A549 (cell line): ENCODE data around the gene GNG7. TPM values are rescaled to one million over a fixed set of nuclear protein-coding genes. Genes with fewer than 3 reads are reported as not detected.

Experiments
- ATAC-seq, 2 experiments: fragments of 200-7000 bp in 1 of 2; fragments of >200 bp in 1 of 2; cut with Nextera tagmentation in 1 of 2; cut with Tn5 transposase in 1 of 2; 3 replicates each; pipeline versions ENCODE4 v1.8.0 to v1.9.1; 2018 to 2020; ENCODE audit warnings: mild to moderate bottlenecking in 1 of 2, moderate library complexity in 1 of 2
- CTCF ChIA-PET: fragments of 300-600 bp; sonication (Branson Sonifier 250); formaldehyde crosslinking; extraction: SDS; loops from one replicate; lab custom pipeline; 2021; ENCODE audit warnings: antibody characterized with exemption, inconsistent platforms; lab: Yijun Ruan, JAX
- POLR2A ChIA-PET: fragments of 350-600 bp; formaldehyde crosslinking; extraction: SDS; loops from one replicate; lab custom pipeline; 2021; ENCODE audit warnings: antibody characterized with exemption, inconsistent platforms; lab: Yijun Ruan, JAX
- DNase-seq, 2 experiments: peaks; one replicate each; pipeline versions ENCODE4 v3.0.0 to v3.0.0-alpha.2; 2011 to 2016; ENCODE audit warnings: low read depth in 1 of 2, low spot score in 1 of 2
- FAIRE-seq: peaks from 2 replicates; lab custom pipeline; 2011; peaks lifted over from hg19 to GRCh38; lab: Jason Lieb, UNC
- H3K27ac ChIP-seq, 2 experiments: fragments of >200 bp; sonication (Bioruptor Twin); formaldehyde crosslinking; 3 replicates each; pipeline ENCODE4 v1.5.1; 2016 to 2017
- H3K4me1 ChIP-seq: fragments of >200 bp; sonication (Bioruptor Twin); formaldehyde crosslinking; 3 replicates; pipeline ENCODE4 v1.6.1; 2016
- H3K4me2 ChIP-seq: fragments of >200 bp; sonication (Bioruptor Twin); formaldehyde crosslinking; 3 replicates; pipeline ENCODE4 v1.6.1; 2016
- H3K4me3 ChIP-seq: fragments of >200 bp; sonication (Bioruptor Twin); formaldehyde crosslinking; 3 replicates; pipeline ENCODE4 v1.5.1; 2016
- H3K9me3 ChIP-seq: fragments of >200 bp; sonication (Bioruptor Twin); formaldehyde crosslinking; 3 replicates; pipeline ENCODE4 v1.6.1; 2016
- CBX2 ChIP-seq: fragments of 200-600 bp; sonication (generic); IDR thresholded peaks from 2 replicates; pipeline ENCODE4 v1.6.1; 2016; ENCODE audit warnings: low read depth, mild to moderate bottlenecking, borderline replicate concordance
- CBX8 ChIP-seq: fragments of 200-600 bp; sonication (generic); IDR thresholded peaks from 2 replicates; pipeline ENCODE4 v1.6.1; 2016
- EHF ChIP-seq: fragments of 250-450 bp; sonication (Bioruptor Pico); IDR thresholded peaks from 2 replicates; pipeline ENCODE4 v1.5.0; 2020; ENCODE audit warnings: mild to moderate bottlenecking
- EP300 ChIP-seq, 2 experiments: fragments of >200 bp; sonication (Bioruptor Twin); formaldehyde crosslinking; IDR thresholded peaks; 2 replicates in 1 of 2; 3 replicates in 1 of 2; pipeline ENCODE4 v1.6.1; 2016 to 2017
- ESRRA ChIP-seq: fragments of 150-350 bp; IDR thresholded peaks from 2 replicates; pipeline ENCODE4 v1.6.1; 2014; ENCODE audit warnings: mild to moderate bottlenecking, low read length, borderline replicate concordance
- FOSL2 ChIP-seq, 2 experiments: fragments of 450-650 bp in 1 of 2; fragments of >200 bp in 1 of 2; sonication (Bioruptor Twin) in 1 of 2; formaldehyde crosslinking; IDR thresholded peaks; 2 replicates each; pipeline versions ENCODE4 v1.5.0 to v1.6.1; 2016 to 2020; ENCODE audit warnings: mild to moderate bottlenecking in 1 of 2, moderate library complexity in 1 of 2
- GATA3 ChIP-seq: IDR thresholded peaks from 2 replicates; pipeline ENCODE4 v1.6.1; 2012; ENCODE audit warnings: borderline replicate concordance
- HDAC2 ChIP-seq: fragments of 200-600 bp; sonication (generic); IDR thresholded peaks from 2 replicates; pipeline ENCODE4 v1.6.1; 2016
- HOXB13 ChIP-seq: fragments of 250-450 bp; sonication (Bioruptor Pico); IDR thresholded peaks from 2 replicates; pipeline ENCODE4 v1.5.0; 2020; ENCODE audit warnings: low read depth, mild to moderate bottlenecking, moderate library complexity
- JUN ChIP-seq, 2 experiments: fragments of >200 bp; sonication (Bioruptor Twin); formaldehyde crosslinking; IDR thresholded peaks; 2 replicates in 1 of 2; 3 replicates in 1 of 2; pipeline ENCODE4 v1.6.1; 2016 to 2017
- JUNB ChIP-seq: fragments of >200 bp; sonication (Bioruptor Twin); formaldehyde crosslinking; IDR thresholded peaks from 2 replicates; pipeline ENCODE4 v1.6.1; 2016
- KDM1A ChIP-seq: fragments of 200-600 bp; sonication (generic); IDR thresholded peaks from 2 replicates; pipeline ENCODE4 v1.6.1; 2016; ENCODE audit warnings: low read depth, mild to moderate bottlenecking
- MAZ ChIP-seq: fragments of 150-350 bp; IDR thresholded peaks from 2 replicates; pipeline ENCODE4 v1.6.1; 2014; ENCODE audit warnings: antibody characterized with exemption, low read depth, low read length, borderline replicate concordance
- MYC ChIP-seq: IDR thresholded peaks from 2 replicates; pipeline ENCODE4 v1.6.1; 2012; ENCODE audit warnings: mild to moderate bottlenecking, inconsistent platforms, low read length, improper control_type of control experiment, borderline replicate concordance
- NFE2L2 ChIP-seq: fragments of 150-350 bp; conservative IDR thresholded peaks from 2 replicates; pipeline ENCODE4 v1.6.1; 2014; ENCODE audit warnings: low read length
- NPAS2 ChIP-seq: fragments of 250-450 bp; sonication (Bioruptor Pico); IDR thresholded peaks from 2 replicates; pipeline ENCODE4 v1.8.0; 2022; ENCODE audit warnings: mild to moderate bottlenecking, moderate library complexity, borderline replicate concordance
- PHF8 ChIP-seq: fragments of 200-600 bp; sonication (generic); IDR thresholded peaks from 2 replicates; pipeline ENCODE4 v1.6.1; 2016; ENCODE audit warnings: low read depth, mild to moderate bottlenecking, antibody characterized with exemption, moderate library complexity, borderline replicate concordance
- POLR2A ChIP-seq: IDR thresholded peaks from 2 replicates; pipeline ENCODE4 v1.6.1; 2012; ENCODE audit warnings: mild to moderate bottlenecking, low read length
- RARB ChIP-seq: fragments of 250-450 bp; sonication (Bioruptor Pico); IDR thresholded peaks from 2 replicates; pipeline ENCODE4 v1.8.0; 2021; ENCODE audit warnings: mild to moderate bottlenecking, moderate library complexity
- RFX5 ChIP-seq: fragments of 450-650 bp; IDR thresholded peaks from 2 replicates; pipeline ENCODE4 v1.7.1; 2014; ENCODE audit warnings: antibody characterized with exemption, mild to moderate bottlenecking, moderate library complexity
- ZC3H11A ChIP-seq: fragments of 450-650 bp; IDR thresholded peaks from 2 replicates; pipeline ENCODE4 v1.6.1; 2014; ENCODE audit warnings: antibody characterized with exemption, mild to moderate bottlenecking
- ZFP36 ChIP-seq: fragments of 450-650 bp; IDR thresholded peaks from 2 replicates; pipeline ENCODE4 v1.6.1; 2014; ENCODE audit warnings: borderline replicate concordance; ENCODE audit not compliant: partially characterized antibody
- ZNF302 ChIP-seq: fragments of 250-450 bp; sonication (Bioruptor Pico); IDR thresholded peaks from 2 replicates; pipeline ENCODE4 v1.9.0; 2021; ENCODE audit warnings: inconsistent platforms, mild to moderate bottlenecking, moderate library complexity
- WGBS: methylation state at CpG from one replicate; pipeline ENCODE4 v1.1.6; 2017; ENCODE audit errors: missing lambda C conversion rate; 5-methylcytosine and 5-hydroxymethylcytosine counted together
- polyA plus RNA-seq, 4 experiments: library from polyadenylated mRNA; depleted of rRNA in 3 of 4; stranded (reverse); fragments of >200 nt; fragmentation: RNase III in 1 of 4; extraction: RNeasy Plus Mini Kit Qiagen cat#74134 plus additional on column Dnase treatment in 1 of 4; gene quantifications; 2 replicates in 3 of 4; 3 replicates in 1 of 4; pipeline ENCODE4 v1.2.3, GENCODE V29; 2011 to 2017
- TF ChIP-seq, protein P1 (sequence below): IDR thresholded peaks from 2 replicates; pipeline ENCODE4 v1.6.1; 2012
- TF ChIP-seq, protein P2 (sequence below): fragments of 150-350 bp; IDR thresholded peaks from 2 replicates; pipeline ENCODE4 v1.6.1; 2014; ENCODE audit warnings: low read depth, mild to moderate bottlenecking, low read length
- TF ChIP-seq, protein P3 (sequence below): fragments of >200 bp; sonication (Bioruptor Twin); formaldehyde crosslinking; IDR thresholded peaks from 2 replicates; pipeline ENCODE4 v1.6.1; 2016

GNG7 gene
- polyA plus RNA-seq, 2 of the 4 experiments (the other 2 are of a cell fraction) = 0.06 to 0.08 TPM

DNA sequence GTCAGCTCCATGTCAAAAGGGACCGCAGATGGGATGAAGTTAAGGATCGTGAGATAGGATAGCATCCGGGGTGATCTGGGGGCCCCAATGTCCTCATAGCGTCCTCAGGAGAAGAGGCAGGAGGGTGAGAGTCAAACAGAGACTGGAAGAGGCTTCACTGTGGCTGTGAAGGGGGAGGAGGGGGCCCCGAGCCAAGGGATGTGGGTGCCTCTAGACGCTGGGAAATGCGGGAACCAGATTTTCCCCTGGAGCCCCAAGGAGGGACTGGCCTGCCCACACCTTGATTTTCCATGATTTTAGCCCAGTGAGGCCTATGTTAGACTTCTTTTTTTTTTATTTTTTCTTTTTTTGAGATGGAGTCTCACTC lies 61.2 kb downstream of the GNG7 start:
- Histone ChIP-seq H3K9me3 (no peaks in the 10 kb centered on the region), H3K4me2 (no peak overlapping the region), H3K4me3 (no peak overlapping the region), H3K4me1 (peaks cover 10% of the 10 kb centered on the region; the same call in 1 of the 3 replicates), H3K27ac (no peak overlapping the region)
- no peak for FAIRE-seq
- TF ChIP-seq NPAS2 (CRISPR knock-in tag) (no peak), RARB (CRISPR knock-in tag) (no peak), EP300 (IDR thresholded peaks at IDR 0.05) (no peak), CBX8 (no peak), GATA3 (no peak), HDAC2 (no peak), RFX5 (no peak), CBX2 (no peak), ZC3H11A (no peak), ZNF302 (no peak), PHF8 (no peak), MAZ (no peak), FOSL2 (IDR thresholded peaks at IDR 0.05) (no peak), FOSL2 (CRISPR knock-in tag; IDR thresholded peaks at IDR 0.05) (no peak), POLR2A (no peak), KDM1A (no peak), ESRRA (no peak)
- TF ChIP-seq, protein P1, sequence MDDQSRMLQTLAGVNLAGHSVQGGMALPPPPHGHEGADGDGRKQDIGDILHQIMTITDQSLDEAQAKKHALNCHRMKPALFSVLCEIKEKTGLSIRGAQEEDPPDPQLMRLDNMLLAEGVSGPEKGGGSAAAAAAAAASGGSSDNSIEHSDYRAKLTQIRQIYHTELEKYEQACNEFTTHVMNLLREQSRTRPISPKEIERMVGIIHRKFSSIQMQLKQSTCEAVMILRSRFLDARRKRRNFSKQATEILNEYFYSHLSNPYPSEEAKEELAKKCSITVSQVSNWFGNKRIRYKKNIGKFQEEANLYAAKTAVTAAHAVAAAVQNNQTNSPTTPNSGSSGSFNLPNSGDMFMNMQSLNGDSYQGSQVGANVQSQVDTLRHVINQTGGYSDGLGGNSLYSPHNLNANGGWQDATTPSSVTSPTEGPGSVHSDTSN = no peak
- TF ChIP-seq, protein P2, sequence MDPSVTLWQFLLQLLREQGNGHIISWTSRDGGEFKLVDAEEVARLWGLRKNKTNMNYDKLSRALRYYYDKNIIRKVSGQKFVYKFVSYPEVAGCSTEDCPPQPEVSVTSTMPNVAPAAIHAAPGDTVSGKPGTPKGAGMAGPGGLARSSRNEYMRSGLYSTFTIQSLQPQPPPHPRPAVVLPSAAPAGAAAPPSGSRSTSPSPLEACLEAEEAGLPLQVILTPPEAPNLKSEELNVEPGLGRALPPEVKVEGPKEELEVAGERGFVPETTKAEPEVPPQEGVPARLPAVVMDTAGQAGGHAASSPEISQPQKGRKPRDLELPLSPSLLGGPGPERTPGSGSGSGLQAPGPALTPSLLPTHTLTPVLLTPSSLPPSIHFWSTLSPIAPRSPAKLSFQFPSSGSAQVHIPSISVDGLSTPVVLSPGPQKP = no peak
- POLR2A ChIA-PET = no interaction called here
- CTCF ChIA-PET = interaction anchor here (1.3 kb wide), 1 partner anchor 108 kb away, joined by 3 read pairs; no protein-coding TSS in a partner anchor
- ATAC-seq = no peak
- DNase-seq = no peak
- 65% methylated on average over 7 of the region's 7 CpGs for WGBS

DNA sequence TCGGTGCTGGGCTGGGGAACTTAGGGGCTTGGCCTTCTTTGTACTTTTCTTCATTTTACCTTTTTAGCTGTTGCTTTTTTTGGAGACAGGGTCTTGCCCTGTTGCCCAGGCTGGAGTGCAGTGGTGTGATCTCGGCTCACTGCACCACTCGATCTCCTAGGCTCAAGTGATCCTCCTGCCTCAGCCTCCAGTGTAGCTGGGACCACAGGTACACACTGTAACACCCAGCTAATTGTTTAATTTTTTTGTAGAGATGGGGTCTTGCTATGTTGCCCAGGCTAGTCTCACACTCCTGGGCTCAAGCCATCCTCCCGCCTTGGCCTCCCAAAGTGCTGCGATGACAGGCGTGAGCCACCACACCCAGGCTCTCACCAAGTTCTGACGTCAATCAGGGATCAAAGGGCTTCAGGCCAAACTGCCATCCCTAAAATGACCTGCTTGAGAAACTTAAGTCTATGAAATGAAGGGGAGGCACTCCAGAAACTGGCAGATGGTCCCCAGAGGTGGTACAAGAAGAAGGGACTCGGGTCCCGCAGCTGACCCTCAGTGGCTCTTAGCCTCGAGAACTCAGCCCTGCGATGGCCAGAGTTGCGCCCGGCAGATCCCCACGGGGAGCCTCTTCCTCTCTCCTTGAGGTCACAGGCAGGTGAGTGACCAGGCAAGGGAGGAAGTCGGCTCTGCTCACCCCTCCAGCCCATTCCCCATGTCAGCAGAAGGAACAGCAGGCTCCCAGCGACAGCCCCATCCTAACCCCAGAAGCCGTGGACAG lies 61.7 kb downstream of the GNG7 start:
- Histone ChIP-seq H3K27ac (no peak overlapping the region), H3K4me2 (no peak overlapping the region), H3K4me1 (peaks cover 10% of the 10 kb centered on the region; the same call in 1 of the 3 replicates), H3K9me3 (no peaks in the 10 kb centered on the region), H3K4me3 (no peak overlapping the region)
- 78% methylated on average over 9 of the region's 17 CpGs for WGBS
- POLR2A ChIA-PET = no interaction called here
- no peak for ATAC-seq
- no peak for DNase-seq
- CTCF ChIA-PET = no interaction called here
- TF ChIP-seq NPAS2 (CRISPR knock-in tag) = no peak
- TF ChIP-seq FOSL2 (IDR thresholded peaks at IDR 0.05) = no peak
- no peak for TF ChIP-seq FOSL2 (CRISPR knock-in tag; IDR thresholded peaks at IDR 0.05)
- TF ChIP-seq JUN (IDR thresholded peaks at IDR 0.05) = no peak
- no peak for TF ChIP-seq POLR2A
- FAIRE-seq = no peak

DNA sequence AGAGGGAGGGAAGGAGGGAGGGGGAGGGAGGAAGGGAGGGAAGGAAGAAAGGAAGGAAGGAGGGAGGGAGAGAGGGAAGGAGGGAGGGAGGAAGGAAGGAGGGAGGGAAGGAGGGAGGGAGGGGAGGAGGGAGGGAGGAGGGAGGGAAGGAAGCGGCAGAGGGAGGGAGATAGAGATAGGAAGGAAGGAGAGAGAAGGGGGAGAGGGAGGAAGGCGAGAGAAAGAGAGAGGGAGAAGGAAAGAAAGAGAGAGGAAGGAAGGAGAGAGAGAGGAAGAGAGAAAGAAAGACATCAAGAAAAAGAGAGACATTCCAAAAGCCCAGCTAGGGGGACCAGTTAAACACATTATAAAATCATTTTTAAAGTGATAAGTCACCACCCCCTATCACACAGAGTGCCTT lies 62.5 kb downstream of the GNG7 start:
- no peaks in the 10 kb centered on the region for H3K9me3 ChIP-seq
- H3K4me3 ChIP-seq = no peak overlapping the region
- H3K4me1 ChIP-seq = peaks cover 10% of the 10 kb centered on the region; the same call in 1 of the 3 replicates
- 86% methylated on average over 1 of the region's 2 CpGs for WGBS
- ChIA-PET CTCF (interaction anchor here (1.4 kb wide), 1 partner anchor 8 kb away, joined by 7 read pairs; no protein-coding TSS in a partner anchor), POLR2A (no interaction called here)
- no peak for FAIRE-seq
- TF ChIP-seq EHF (CRISPR knock-in tag) (no peak), MAZ (no peak), ZFP36 (no peak), HDAC2 (no peak), MYC (no peak), JUNB (no peak), ZNF302 (no peak), HOXB13 (CRISPR knock-in tag) (no peak), NFE2L2 (no peak), POLR2A (no peak)
- TF ChIP-seq, protein P3, sequence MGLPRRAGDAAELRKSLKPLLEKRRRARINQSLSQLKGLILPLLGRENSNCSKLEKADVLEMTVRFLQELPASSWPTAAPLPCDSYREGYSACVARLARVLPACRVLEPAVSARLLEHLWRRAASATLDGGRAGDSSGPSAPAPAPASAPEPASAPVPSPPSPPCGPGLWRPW = no peak
- no peak overlapping the region for H3K4me2 ChIP-seq
- H3K27ac ChIP-seq = no peak overlapping the region
- no peak for DNase-seq
- ATAC-seq = no peak
